Measurements from ENCODE around the gene ZBTB7C.

- no peak for TF ChIP-seq POLR2AphosphoS5 (IDR thresholded peaks at IDR 0.05; ENCODE audit: low read depth, low read length)
- TF ChIP-seq SP1 (IDR thresholded peaks at IDR 0.05; ENCODE audit: low read depth, low read length) = no peak
- no peak for TF ChIP-seq CTCF (IDR thresholded peaks at IDR 0.05; ENCODE audit: control extremely low read depth in 1 of 3, insufficient read depth in 1 of 3, low read depth in 1 of 3, low read length in 3 of 3)
These were observed 182.0 kb downstream of the ZBTB7C start for GRCh38 chr18:48227206-48227605.
